Activated T-helper 1 cell treated with Interleukin-2 at 50 U/mL for 16 hours (primary cell): ENCODE data around the gene TIE1.

Experiments
- DNase-seq: peaks from one replicate; pipeline ENCODE4 v3.0.0-alpha.2; 2020; ENCODE audit warnings: low read depth

Gene TIE1

DNA sequence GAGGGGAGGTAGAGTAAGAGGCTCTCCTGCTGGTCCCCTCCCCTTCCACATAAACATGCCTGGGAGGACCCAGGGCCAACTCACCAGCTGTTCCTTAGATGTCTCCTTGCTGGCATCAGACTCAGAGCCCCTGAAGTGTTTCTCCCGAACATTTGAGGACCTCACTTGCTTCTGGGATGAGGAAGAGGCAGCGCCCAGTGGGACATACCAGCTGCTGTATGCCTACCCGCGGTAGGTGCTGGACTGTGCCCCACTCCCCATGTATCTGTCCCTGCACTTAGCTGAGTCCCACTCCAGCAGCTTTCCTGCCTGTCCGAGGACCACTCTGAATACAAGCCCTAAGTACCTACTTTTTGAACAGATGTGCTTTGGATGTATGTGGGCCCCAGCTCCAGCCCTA lies 37.2 kb downstream of the TIE1 start:
- no peak for DNase-seq

DNA sequence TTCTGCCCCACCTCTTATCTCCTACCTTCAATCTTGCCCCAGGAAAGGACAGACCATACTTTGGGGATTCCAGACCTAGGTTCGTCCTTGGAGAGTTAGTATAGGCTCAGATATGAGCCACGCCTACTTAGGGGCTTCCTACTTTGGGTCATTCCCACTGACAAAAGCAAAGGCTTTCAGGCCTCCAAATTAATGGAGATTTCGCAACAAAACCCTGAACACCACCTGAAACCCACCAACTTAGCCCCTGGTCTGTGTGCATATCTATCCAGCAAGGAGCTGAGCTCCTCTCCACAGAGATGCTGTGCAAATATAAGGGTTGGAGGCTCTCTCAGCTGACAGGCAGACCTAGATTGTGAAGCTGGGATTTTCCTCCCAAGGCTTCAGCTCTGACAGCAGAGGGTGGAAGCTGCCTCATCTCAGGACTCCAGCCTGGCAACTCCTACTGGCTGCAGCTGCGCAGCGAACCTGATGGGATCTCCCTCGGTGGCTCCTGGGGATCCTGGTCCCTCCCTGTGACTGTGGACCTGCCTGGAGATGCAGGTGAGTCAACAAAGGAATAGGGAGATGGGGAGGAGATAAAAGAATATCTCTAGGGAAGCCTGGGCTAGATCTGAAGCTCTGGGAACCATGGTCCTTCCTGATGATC lies 38.9 kb downstream of the TIE1 start:
- DNase-seq = no peak

DNA sequence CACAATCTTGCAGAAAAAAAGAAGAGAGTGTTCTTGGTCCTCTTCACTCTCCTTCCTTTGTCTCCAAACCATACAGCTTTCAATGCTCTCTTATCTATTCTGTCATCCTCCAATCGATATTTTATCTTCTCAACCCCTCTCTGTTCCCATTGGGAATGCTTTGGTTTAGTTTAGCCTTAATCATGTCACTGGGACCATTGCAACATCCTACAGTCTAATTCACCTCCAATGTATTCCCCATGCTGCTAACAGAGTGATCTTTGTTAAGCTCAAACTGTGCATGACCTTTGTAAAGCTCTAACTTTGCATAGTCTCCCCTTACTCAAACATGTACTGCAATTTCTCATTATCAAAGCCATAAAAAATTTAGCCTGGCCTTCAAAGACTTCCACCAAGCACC lies 39.8 kb downstream of the TIE1 start:
- DNase-seq = no peak

DNA sequence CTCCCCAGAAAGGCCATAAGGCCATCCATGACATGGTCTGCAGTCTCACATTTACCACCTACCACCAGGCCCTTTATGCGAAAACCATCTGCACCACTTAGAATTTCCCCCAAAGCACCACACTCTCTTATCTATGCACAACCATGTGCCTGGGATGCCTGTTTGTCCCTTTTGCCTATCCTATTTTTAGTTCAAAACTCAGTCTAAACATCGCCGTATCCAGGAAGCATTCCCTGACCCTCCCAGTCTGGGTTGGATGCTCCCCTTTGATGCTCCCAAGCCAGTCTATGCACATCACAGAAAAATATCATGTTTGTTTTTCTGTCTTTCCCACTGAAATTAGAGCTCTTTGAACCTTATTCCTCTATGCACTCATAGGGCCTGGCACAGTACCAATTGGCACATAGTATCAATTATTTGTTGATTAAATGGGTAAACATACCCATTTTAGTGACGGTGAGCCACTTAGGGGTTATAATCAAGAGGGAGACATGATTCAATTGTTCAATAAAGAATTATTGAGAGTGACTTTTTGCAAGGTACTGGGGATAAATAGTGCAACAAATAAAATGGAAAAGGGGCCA lies 43.6 kb downstream of the TIE1 start:
- DNase-seq = no peak

DNA sequence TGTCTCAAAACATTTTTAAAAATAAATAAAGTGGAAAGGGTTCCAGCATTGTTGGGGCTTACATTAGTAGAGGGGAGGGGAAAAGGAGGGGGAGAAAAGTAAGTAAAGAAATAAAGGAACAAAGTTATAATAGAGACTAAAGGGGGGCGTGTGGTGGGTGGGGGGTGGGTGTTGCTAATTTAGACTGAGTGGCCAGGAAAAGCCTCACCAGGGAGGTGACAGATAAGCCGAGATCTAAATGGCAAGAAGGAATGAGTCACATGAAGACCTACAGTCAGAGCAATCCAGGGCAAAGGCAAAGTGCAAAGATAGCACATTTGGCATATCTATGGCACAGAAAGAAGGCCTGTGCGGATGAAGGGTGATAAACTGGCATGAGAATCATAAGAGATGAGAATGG lies 44.3 kb downstream of the TIE1 start:
- DNase-seq = no peak

DNA sequence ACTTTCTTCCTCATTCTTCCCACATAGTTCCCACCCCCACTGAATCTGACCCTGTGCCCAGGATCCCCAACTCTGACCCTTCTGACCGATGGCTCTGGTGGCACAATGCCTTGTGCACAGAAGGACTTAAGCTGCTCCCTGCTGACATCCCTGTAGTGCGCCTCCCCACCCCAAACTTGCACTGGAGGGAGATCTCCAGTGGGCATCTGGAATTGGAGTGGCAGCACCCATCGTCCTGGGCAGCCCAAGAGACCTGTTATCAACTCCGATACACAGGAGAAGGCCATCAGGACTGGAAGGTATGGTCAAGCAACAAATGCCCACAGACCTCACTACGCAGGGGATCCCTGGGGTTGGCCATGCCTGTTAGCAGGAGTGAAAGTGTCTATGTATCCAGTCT lies 45.9 kb downstream of the TIE1 start:
- no peak for DNase-seq

DNA sequence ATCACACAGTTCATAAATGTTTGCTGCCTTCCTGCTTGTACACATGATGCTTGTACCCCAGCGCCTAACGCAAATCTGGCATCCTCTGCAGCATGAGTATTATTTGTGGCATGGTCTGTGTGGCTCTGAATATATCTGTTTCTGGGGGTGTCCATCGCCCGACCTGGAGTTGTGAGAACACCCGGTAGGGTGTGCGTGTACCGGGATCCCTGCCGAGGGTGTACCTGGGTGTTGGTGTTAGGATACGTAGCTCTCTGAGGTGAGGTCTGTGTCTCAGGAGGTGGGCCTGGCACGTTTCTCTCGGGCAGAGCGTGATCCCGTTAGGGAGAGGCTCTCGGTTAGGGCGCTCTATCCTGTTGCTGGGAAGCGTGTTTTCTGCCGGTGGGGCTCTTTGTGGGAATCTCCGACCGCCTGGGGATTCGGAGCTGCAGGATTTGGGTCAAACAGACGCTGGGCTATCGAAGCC lies 47.6 kb downstream of the TIE1 start:
- no peak for DNase-seq

DNA sequence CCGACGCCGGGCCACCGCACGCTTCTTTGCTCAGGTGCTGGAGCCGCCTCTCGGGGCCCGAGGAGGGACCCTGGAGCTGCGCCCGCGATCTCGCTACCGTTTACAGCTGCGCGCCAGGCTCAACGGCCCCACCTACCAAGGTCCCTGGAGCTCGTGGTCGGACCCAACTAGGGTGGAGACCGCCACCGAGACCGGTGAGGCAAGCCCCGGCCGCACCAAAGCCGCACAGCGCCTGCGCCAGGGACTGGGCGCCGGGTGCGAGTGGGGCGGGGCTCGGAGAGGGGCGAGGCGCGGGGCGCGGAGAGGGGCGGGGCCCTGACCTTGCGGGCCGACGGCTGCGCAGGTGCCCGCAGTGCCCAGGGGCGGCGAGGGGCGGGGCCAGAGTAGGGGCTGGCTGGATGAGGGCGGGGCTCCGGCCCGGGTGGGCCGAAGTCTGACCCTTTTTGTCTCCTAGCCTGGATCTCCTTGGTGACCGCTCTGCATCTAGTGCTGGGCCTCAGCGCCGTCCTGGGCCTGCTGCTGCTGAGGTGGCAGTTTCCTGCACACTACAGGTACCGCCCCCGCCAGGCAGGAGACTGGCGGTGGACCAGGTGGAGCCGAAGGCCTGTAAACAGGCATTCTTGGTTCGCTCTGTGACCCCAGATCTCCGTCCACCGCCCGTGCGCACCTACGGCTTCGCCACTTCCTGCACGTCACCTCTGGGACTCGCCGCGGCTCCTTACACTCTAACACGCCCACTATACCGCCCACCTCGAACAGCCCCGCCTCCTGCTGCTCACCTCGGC lies 48.2 kb downstream of the TIE1 start:
- DNase-seq = peak; percentile 51

DNA sequence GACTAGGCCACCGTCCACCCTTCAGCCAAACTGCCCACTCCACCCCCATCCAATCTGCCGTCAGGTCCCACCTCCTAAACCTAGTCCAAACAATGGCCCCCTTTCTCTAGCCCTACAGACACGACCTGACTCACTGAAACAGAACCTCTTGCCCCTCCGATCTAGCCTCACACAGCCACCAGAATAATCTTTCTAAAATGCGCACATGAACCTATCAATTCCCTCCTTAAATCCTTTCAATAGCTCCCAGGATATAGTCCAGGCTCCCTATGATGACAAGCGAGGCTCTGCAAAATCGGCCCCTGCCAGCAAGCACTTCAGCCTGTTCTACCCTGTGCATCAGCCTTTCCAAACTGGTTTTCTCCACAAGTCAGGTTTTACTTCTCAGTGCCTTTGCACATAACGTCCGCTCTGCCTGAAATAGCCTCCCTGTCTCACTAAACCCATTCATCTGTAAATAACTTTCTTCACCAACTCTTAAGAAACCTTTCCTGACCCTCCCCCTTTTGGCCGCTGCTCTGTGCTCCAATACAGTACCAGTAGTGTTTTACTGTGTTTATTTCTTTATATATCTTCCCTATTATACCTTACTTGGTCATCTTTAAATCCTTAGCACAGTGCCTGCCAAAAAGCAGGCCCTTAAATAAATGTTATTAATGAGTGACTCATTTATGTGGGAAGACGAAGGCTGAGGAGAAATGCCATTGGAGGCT lies 49.0 kb downstream of the TIE1 start:
- no peak for DNase-seq

DNA sequence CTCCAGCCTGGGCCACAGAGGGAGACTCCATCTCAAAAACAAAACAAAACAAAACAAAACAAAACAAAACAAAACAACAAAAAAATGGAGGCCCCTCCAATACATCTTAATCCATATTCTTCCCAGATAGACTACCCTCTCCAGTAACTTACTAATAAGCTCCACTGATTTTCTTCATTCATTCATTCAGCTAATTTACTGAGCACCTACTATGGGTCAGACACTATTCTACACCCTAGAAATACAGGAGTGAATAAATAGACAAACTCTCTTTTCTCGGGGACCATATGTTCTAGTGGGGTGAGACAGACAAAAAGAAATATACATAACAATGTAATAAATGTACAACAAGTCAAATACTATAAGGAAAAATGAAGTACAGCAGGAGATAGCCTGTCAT lies 50.2 kb downstream of the TIE1 start:
- DNase-seq = no peak

DNA sequence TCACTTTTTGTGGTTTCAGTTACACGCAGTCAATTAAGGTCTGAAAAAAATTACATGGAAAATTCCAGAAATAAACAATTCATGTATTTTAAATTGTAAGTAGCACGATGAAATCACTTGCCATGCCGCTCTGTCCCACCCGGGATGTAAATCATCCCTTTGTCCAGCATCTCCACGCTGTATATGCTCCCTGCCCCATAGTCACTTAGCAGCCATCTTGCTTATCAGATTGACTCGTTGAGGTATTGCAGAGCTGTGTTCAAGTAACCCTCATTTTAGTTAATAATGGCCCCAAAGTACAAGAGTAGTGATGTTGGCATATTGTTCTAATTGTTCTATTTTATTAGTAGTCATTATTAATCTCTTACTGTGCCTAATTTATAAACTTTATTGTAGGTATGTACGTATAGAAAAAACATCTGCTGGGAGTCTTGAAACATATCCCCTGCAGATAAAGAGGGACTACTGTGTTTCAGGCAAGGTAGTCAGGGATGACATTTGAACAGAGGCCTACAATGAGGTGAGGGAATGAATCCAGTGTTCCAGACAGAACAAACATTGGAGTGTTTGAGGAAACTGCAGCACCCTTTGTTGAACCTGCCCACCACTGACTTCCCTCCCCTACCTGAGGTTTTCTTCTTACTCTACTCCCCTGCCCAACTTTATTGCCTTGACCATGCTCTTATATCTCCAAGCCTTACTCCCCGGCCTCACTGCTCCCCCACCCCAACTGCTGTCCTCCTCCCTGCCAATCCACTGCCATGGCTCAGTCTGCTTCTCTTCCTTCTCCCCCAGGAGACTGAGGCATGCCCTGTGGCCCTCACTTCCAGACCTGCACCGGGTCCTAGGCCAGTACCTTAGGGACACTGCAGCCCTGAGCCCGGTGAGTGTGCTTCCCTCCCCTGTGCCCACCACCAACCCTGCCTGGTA lies 50.9 kb downstream of the TIE1 start:
- DNase-seq = no peak

DNA sequence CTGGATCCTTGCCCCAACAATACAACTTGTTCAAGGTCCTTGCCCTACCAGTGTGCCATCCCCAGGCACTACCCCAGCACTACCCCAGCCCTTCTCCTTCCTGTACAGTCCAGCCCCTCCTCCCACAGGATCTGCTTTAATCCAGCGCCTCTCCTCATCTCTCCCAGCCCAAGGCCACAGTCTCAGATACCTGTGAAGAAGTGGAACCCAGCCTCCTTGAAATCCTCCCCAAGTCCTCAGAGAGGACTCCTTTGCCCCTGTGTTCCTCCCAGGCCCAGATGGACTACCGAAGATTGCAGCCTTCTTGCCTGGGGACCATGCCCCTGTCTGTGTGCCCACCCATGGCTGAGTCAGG lies 51.5 kb downstream of the TIE1 start:
- no peak for DNase-seq

DNA sequence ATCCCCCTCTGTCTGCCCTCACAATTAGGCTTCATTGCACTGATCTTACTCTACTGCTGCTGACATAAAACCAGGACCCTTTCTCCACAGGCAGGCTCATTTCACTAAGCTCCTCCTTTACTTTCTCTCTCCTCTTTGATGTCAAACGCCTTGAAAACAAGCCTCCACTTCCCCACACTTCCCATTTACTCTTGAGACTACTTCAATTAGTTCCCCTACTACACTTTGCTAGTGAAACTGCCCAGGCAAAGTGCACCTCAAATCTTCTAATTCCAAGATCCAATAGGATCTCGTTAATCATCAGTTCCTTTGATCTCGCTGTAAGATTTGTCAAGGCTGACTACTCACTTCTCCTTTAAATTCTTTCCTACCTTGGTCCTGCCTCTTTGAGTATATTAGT lies 52.1 kb downstream of the TIE1 start:
- no peak for DNase-seq

DNA sequence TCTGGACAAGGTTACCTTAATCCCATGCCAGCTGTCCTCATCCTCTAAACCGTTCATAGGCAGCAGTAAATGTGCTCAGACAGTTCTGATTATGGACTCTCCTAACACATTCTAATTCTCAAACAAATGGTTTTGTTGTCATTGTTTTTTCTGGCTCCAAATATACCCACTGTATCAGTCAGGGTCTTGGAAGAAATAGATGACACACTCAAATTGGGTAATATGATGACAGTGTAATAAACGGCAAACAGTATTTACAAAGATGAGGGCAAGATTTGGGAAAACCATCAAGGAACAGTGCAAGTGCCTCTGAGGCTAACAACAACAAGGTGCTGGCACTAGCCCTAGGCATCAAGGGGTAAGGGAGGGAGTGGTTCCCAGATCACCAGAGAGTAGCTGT lies 53.7 kb downstream of the TIE1 start:
- no peak for DNase-seq

DNA sequence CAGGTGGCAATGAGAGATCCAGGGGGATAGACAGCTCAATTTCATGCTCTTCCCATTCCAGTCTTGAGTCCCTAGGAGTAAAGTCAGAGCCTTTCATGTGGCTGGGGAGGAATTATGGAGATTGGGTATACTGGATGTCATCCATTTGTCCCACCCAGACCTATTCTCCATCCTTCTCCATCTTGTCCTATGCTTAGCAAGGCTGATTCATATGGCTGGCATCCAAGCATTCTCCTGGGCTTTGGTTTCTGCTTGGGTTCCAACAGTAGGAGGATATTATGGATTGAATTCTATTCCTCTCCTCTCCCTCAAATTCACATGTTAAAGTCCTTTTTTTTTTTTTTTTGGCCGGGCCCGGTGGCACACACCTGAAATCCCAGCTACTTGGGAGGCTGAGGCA lies 54.2 kb downstream of the TIE1 start:
- DNase-seq = no peak

DNA sequence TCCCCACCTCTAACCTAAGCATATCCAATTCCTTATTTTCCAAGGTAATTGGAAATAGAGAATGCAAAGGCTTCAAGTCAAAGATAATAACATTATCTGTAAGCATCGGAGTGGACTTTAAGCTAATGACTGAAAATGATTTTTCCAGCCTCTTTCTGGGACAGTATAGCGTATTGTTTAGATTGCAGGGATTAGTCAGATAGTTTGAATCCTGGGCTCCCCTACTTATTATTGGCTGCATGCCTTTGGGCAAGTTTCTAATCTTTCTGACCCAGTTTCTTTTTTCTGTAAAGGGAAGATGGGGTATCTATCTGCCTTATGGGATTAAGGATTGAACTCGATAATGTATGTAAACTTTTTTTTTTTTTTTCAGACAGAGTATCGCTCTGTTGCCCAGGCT lies 56.5 kb downstream of the TIE1 start:
- no peak for DNase-seq

DNA sequence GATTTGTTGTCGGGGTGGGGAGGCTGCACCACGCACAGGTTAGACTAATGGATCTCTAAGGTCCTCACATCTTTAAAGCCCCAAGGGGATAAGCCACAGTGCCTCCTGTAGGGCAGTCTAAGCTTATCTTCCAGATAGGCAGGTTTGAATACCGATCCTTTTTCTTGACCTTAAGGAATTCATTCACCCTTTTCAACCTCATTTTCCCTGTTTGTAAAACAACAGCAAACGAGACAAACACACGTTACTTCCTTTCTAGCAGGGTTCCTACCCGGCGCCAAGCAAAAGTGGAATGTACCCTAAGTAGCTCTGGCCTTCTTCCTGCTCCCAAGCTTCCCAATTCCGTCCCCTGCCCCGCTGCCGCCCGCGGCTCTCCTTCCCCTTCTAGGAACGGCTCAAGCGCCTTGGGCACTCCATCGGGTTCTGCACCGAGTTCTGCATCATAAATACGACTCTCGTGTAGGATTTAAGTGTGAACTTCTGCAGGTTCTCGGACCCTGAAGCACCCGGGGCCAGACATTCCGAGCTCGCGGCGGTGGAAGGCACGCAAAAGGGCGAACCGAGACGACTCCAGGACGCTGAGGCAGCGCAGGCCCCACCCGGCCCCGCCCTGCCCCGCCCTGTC lies 57.5 kb downstream of the TIE1 start:
- DNase-seq = no peak

DNA sequence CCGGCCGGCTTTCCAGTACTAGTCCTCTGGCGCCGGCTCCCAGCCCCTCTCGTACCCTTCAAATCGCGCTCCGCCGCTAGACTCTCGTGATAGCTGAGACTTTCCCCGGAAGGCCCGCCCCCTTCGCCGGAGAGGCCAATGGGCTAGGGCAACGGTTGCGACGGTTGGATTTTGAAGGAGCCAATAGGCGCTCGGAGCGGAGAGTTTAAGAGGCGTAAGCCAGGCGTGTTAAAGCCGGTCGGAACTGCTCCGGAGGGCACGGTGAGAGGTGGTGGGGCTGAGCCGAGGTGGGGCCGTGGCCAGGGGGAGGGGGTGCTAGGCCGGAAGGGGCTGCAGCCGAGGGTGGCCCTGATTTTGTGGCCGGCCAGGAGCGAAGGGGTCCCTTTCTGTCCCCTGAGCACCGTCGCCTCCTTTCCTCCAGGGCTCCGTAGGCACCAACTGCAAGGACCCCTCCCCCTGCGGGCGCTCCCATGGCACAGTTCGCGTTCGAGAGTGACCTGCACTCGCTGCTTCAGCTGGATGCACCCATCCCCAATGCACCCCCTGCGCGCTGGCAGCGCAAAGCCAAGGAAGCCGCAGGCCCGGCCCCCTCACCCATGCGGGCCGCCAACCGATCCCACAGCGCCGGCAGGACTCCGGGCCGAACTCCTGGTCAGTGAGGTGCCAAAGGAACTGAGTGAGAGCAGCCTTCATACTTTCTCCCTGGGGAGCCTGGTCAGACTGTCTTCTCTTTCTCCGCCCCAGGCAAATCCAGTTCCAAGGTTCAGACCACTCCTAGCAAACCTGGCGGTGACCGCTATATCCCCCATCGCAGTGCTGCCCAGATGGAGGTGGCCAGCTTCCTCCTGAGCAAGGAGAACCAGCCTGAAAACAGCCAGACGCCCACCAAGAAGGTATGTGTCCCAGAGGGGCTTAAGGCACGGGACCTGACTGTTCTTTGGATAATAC lies 58.2 kb downstream of the TIE1 start, which contains the start of gene CDC20:
Gene CDC20 (plus strand): TSS at position 236 of the 948 bp plus-strand sequence. CDS start 235 bp downstream, at position 471.
- peak; percentile 93 for DNase-seq

DNA sequence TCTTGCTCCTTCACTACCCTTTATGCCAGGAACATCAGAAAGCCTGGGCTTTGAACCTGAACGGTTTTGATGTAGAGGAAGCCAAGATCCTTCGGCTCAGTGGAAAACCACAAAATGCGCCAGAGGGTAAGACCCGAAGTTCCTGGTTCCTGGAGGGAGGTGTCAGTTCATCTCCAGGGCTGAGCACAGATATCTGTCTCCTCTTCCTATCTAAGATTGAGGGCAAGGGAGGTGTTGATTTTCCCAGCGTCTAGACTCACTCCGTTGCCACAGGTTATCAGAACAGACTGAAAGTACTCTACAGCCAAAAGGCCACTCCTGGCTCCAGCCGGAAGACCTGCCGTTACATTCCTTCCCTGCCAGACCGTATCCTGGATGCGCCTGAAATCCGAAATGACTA lies 58.9 kb downstream of the TIE1 start:
- DNase-seq = no peak

DNA sequence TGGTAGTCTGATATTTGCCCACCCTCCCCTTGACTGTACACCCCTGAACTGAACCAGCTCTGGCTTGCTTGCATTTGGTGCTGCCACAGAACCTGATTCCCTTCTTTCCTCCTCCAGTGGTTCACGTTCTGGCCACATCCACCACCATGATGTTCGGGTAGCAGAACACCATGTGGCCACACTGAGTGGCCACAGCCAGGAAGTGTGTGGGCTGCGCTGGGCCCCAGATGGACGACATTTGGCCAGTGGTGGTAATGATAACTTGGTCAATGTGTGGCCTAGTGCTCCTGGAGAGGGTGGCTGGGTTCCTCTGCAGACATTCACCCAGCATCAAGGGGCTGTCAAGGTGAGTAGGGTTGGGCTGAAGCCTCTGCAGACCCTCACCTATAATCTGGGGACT lies 59.8 kb downstream of the TIE1 start:
- DNase-seq = no peak
